NOMO-1 (cell line): Measurements from ENCODE around the gene GNA14.
"Not testable (repeated sequence)": the region's sequence is repeated elsewhere in the genome, so short reads cannot be mapped to it uniquely, and the experiment has no call there.

Source experiments
- DNase-seq, 2 experiments: peaks; one replicate each; lab custom pipeline; 2025; ENCODE audit not compliant: unreplicated experiment in 2 of 2; lab: John Stamatoyannopoulos, UW

Gene GNA14

DNA sequence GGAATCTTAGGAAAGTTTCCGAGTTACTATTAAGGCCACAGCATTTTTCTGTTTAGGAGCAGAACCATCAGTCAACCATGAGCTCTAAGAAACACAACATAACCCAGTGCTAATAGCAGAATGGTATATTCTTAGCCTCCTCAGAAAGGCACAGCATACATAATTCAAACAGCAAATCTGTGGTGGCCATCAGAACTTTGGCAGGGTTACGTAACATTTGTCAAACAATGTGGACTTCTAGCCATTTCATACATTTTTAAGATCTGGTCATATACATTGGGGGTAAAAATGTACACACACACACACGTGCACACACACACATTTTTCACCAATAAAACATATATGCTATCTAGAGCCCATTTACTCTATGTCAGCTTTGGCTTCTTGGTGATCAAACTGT is 225.2 kb downstream of the GNA14 start:
- DNase-seq: no peak

DNA sequence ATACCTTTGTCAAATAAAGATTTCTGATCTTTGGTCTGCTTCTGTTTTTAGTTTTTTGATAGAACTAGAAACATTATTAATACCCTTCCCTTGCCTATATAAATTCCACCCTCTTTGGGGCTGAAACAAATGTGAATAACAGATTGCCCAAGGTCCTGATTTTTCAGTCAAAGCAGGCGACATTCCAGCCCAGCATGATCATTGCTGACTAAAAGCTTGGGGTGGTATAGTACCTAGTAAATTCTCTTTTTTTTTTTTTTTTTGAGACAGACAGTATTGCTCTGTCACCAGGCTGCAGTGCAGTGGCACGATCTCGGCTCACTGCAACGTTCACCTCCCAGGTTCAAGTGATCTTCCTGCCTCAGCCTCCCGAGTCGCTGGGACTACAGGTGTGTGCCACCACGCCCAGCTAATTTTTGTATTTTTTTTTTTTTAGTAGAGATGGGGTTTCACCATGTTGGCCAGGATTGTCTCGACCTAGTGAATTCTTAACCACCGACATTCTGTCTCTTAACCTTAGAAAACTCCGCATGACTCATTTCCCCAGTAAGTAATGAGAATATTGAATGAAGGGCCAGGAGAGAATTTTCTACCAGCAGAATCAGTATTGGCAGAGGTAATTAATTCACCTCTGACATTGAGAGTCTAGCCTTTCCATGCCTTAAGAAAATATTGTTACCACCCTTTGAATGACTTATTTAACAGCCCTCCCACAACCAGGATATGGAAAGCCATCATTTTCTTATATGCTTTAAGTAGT is 226.4 kb downstream of the GNA14 start:
- DNase-seq: no peak

DNA sequence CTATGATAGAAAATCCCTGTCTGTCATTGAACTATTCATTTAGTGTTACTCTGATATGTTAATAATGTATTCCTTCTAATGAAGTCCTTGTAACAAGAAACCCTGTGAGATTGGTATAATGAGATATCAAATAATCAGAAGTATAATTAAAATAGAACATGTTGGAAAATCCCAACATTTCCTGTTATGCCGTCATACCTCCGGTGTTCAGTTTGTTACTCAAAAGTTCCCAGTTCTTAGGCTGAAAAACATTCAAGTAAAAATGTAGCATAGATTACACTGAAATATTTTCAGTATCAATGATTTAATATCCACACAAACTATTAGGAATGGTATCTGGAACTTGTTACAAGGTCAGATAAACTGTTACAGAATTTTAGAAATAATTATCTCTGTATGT is 227.5 kb downstream of the GNA14 start:
- no peak for DNase-seq

DNA sequence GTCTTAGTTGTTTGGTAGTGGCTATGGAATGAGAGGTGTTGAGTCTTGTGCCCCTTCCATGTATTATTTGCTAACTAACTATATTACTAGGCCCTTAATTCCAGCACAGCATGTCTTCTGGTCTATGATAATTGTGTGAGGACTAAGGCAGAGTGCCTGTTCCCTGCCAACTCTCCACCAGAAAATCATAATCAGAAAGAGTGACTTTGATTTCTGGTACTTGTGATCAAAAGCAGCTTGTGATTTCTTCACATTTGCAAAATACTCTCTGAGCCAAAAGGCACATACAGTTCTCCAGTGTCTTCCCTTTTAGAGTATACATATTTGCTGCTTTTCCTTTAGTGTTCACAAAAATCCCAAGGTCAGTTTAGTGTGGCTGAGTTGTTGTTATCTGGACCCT is 229.9 kb downstream of the GNA14 start:
- no peak for DNase-seq

DNA sequence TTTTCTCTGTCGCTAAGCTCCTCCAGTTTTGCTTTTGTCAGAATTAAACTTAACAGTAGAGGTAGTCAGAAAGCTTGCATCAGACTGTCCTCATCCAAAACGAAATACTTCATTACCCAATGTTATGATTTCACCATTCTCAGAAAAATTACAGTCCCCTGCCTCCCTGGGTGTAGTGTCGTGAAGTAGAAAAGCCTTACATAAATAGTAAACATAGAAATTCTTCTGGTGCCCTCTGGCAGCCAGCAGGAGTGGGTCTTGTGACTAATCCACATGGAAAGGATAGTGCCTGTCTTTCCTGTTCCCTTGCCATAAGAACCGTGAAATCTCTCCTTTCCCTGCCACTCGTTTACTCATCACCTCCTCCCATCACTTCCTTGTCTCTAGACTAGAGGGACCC is 230.6 kb downstream of the GNA14 start:
- DNase-seq: peak; percentile 11 to 60

DNA sequence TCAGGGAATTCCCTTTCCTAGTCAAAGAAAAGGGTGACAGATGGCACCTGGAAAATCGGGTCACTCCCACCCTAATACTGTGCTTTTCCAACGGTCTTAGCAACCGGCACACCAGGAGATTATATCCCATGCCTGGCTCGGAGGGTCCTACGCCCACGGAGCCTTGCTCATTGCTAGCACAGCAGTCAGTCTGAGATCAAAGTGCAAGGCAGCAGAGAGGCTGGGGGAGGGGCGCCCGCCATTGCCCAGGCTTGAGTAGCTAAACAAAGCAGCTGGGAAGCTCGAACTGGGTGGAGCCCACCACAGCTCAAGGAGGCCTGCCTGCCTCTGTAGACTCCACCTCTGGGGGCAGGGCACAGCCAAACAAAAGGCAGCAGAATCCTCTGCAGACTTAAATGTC is 239.6 kb downstream of the GNA14 start:
- not testable (repeated sequence) for DNase-seq

DNA sequence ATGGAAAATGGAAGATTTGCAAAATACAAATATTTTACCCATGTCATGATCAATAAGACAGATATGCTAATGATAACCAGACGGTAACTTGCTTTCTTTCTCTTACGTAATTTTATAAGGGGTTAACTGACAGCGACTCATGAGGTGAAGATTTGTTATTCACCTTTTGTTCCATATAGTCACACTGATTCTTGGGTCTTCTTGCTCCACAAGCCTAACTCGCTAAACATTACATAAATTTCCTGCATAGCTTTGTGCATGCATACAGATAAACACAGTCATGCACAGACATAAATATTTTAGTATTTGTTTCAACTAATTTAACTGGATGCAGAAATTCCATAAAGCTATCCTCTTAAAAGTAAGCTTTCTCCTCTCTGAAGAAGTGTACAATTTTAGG is 244.9 kb downstream of the GNA14 start:
- no peak for DNase-seq

DNA sequence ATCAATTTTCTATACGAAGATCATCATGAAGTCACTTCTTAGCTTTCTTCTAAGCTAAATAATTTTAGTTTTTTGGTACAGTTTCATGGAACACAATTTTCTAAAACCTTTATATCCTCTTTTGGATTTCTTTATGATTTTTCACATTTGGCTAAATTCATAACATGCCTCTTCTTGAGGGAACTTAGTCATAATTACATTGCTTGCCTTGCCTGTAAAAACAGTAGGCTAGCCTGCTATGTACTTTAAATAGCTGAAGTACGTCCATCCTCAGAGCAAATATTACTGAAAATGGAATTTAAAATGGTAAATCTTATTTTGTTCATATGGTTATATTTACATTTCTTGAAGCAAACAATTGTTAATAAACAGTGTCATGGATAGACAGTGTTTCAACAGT is 245.8 kb downstream of the GNA14 start:
- DNase-seq: no peak

DNA sequence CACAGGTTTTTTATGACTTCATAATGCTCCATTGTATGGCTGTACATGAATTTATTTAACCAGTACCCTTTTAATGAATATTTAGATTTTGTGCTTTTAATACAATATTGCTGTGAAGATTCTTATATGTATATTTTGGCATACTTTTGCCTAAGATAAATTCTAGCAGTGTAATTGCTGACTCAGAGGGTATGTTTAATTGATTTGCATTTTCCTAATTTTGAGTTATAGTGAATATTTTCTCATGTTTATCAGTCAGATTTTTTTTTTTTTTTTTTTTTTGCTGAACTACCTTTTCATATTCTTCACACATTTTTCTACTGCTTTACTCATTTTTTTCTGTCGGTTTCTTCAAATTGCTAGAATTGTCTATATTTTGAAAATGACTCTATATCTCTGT is 248.2 kb downstream of the GNA14 start:
- DNase-seq: no peak

DNA sequence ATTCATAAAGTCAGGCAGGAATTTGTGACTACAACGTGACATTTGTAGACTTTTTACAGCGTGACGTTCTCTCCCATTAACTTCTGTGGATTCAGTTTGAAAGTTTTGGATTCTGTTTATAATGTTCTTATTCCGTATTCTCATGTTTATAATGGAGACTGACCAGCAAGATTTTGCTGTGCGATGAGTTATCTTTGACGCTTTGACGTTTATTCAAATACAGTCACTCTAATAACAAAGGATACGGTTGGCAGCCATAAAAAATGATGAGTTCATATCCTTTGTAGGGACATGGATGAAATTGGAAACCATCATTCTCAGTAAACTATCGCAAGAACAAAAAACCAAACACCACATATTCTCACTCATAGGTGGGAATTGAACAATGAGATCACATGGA is 249.5 kb downstream of the GNA14 start:
- not testable (repeated sequence) for DNase-seq

DNA sequence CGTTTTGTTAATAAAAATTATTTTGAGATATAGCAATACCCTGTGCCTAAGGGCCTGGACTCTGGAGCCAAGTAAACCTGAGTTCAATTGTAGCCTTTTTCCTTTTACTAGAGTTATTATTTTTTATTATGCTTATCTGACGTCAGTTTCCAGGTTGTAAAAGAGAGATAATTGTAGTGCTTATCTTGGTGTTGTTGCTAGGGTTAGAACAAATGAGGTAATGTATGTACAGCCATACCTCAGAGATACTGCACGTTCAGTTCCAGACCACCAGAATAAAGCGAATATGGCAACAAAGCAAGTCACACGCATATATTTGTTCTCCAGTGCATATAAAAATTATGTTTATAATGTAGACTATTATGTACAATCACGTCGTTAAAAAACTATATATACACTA is 255.8 kb downstream of the GNA14 start:
- no peak for DNase-seq

DNA sequence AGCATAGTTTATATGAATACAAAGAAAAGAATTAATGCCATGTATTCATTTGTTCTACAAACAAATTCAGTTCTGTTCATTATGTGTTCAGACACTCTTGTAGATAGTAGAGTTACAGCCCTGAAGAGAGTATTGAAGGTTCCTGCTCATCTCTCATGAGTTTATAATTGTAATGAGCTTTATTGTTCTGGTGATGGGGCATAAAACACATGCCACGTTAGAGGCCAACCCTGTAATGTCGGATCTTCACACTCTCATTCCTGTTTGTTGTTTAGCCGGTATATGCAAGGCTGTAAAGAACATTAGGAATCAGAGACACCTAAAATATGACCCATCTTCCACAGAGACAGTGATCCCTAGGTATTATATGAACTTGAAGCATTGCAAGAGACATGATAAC is 256.3 kb downstream of the GNA14 start:
- DNase-seq: no peak

DNA sequence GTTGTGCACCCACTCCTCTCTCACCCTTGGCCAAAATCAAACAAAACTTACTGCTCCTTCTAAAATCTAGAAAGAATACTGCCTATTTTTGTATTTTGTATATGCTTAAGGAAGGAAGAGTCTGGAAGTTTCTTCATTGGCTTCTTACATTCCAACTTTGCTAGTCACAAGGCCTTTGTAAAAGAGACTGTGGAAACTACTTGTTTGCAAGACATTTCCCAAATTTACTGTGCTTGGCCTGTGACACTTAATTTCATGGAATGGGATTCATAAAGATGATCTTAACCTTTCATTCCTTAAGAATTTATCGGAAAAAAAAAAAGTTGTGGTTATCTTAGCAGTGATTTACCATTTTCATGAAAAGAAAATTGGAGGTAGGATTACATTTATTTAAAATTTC is 261.9 kb downstream of the GNA14 start:
- DNase-seq: no peak

DNA sequence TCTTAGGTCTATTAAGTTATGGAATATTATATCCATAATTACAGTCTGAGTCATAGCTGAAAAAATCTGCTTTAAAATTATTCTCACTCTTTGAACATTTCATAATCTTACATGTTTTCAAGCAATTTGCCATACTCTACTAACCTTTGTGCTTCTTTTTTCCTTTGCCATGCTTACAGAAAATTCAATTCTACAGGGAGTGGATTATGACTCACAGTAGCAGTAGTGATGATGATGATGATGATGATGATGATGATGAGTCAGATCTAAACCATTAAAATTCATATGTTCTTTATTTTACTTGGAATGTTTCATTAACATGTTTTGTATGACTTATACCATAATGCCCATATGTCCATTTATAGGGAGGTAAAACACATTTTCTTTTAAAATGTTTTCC is 263.7 kb downstream of the GNA14 start:
- no peak for DNase-seq

DNA sequence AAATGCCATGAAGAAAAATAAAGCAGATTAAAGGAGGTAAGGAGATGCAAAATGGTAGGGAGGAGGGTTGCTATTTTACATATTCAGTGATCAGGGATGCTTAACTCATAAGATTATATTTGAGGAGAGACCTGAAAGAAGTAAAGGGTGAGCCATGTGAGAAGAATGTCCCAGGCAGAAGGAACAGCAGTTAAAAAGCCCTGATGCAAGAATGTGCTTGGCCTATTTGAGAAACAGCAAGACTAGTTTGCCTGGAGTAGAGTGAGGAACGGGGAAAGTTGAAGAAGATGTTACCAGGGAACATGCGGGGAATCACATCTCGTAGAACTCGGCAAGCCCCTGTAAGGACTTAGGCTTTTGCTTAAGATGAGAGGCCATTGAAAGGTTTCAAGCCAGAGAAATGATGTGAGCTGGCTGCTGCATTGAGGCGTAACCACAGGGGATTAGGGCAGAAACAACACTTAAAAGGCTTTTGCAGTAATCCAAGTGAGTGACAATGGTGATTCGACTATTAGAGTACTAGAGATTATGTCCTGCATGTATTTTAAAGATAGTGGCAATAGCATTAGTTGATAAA is 272.1 kb downstream of the GNA14 start:
- DNase-seq: no peak

DNA sequence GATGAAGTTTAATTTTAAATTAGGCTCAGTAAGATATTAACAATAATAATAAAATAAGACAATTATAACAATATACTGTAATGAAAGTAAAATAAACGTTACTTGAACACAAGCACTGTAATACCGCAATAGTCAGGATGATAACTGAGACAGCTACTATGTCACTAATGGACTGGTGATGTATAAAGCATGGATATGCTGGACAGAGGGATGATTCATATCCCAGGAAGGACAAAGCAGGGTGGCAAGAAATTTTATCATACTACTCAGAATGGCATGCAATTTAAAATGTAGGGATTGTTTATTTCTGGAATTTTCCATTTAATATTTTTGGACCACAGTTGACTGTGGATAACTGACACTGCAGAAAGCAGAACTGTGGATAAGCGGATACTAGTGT is 273.9 kb downstream of the GNA14 start:
- DNase-seq: no peak
